Kidney epithelial cell (primary cell): ENCODE measurements around the gene ITSN2. TPM values are rescaled to one million over a fixed set of nuclear protein-coding genes. Genes with fewer than 3 reads are reported as not detected.

Experiments used
- DNase-seq: peaks from one replicate; pipeline ENCODE4 v3.0.0-alpha.2; 2010; ENCODE audit warnings: low read depth
- H3K27me3 ChIP-seq: 2 replicates; pipeline ENCODE4 v1.6.0; 2011; ENCODE audit warnings: low read length; ENCODE audit not compliant: control insufficient read depth, insufficient read depth
- H3K36me3 ChIP-seq: 2 replicates; pipeline ENCODE4 v1.5.1; 2011; ENCODE audit warnings: low read length; ENCODE audit not compliant: control insufficient read depth, insufficient read depth
- H3K4me3 ChIP-seq: 2 replicates; pipeline ENCODE4 v1.5.1; 2011; ENCODE audit warnings: low read depth, mild to moderate bottlenecking, control low read depth, low read length
- total RNA-seq: library from RNA; depleted of rRNA; stranded (reverse); fragments of >200 nt; gene quantifications from 2 replicates; pipeline ENCODE4 v1.2.3, GENCODE V29; 2015
- TF ChIP-seq, protein P1 (sequence below): IDR thresholded peaks from 2 replicates; pipeline ENCODE4 v1.5.1; 2011; ENCODE audit warnings: mild to moderate bottlenecking, moderate library complexity, low read length, control low read depth, inconsistent platforms; ENCODE audit not compliant: insufficient read depth, poor library complexity, severe bottlenecking

ITSN2 gene
- total RNA-seq, 1 donor from 2014 or later: 23.0 TPM

DNA sequence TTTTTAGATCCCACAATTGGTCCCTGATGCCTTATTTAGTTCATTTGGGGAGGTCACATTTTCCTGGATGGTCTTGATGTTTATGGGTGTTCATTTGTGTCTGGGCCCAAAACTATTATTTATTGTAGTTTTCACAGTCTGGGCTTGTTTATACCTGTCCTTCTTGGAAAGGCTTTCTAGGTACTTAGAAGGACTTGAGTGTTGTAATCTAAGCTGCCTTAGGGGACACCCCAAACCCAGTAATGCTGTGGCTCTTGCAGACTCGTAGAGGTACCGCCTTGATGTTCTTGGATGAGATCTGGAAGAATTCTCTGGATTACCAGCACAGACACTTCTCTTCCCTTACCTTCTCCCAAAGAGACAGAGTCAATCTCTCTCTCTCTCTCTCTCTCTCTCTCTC lies 25.0 kb upstream of the ITSN2 start:
- DNase-seq: no peak
- Histone ChIP-seq H3K27me3 (no peaks in the 10 kb centered on the region), H3K36me3 (no peaks in the 10 kb centered on the region), H3K4me3 (no peak overlapping the region)
- TF ChIP-seq, protein P1, sequence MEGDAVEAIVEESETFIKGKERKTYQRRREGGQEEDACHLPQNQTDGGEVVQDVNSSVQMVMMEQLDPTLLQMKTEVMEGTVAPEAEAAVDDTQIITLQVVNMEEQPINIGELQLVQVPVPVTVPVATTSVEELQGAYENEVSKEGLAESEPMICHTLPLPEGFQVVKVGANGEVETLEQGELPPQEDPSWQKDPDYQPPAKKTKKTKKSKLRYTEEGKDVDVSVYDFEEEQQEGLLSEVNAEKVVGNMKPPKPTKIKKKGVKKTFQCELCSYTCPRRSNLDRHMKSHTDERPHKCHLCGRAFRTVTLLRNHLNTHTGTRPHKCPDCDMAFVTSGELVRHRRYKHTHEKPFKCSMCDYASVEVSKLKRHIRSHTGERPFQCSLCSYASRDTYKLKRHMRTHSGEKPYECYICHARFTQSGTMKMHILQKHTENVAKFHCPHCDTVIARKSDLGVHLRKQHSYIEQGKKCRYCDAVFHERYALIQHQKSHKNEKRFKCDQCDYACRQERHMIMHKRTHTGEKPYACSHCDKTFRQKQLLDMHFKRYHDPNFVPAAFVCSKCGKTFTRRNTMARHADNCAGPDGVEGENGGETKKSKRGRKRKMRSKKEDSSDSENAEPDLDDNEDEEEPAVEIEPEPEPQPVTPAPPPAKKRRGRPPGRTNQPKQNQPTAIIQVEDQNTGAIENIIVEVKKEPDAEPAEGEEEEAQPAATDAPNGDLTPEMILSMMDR: no peak

- TF ChIP-seq, protein P1: peak; percentile 82
- DNase-seq: peak; percentile 34
- no peaks in the 10 kb centered on the region for H3K36me3 ChIP-seq
- no peaks in the 10 kb centered on the region for H3K27me3 ChIP-seq
- no peak overlapping the region for H3K4me3 ChIP-seq
Measured at GRCh38 chr2:24382363-24383073, 22.2 kb upstream of the ITSN2 start.

GRCh38 chr2:24380820-24381219 lies 20.5 kb upstream of the ITSN2 start:
- H3K36me3 ChIP-seq: no peaks in the 10 kb centered on the region
- TF ChIP-seq, protein P1: no peak
- no peak overlapping the region for H3K4me3 ChIP-seq
- no peaks in the 10 kb centered on the region for H3K27me3 ChIP-seq
- no peak for DNase-seq

GRCh38 chr2:24375349-24376087 lies 15.2 kb upstream of the ITSN2 start:
- H3K36me3 ChIP-seq: no peaks in the 10 kb centered on the region
- no peak for DNase-seq
- TF ChIP-seq, protein P1: no peak
- H3K4me3 ChIP-seq: no peak overlapping the region
- no peaks in the 10 kb centered on the region for H3K27me3 ChIP-seq

GRCh38 chr2:24374301-24374700 lies 14.0 kb upstream of the ITSN2 start:
- Histone ChIP-seq H3K27me3 (no peaks in the 10 kb centered on the region), H3K4me3 (no peak overlapping the region), H3K36me3 (no peaks in the 10 kb centered on the region)
- TF ChIP-seq, protein P1: no peak
- no peak for DNase-seq
